Left ventricle myocardium inferior (tissue), 1 donor: ENCODE measurements around the gene PPIA. TPM values are rescaled to one million over a fixed set of nuclear protein-coding genes. Genes with fewer than 3 reads are reported as not detected.
A peak's percentile ranks its signal among the peaks of the same experiment; 100 is the strongest.

Experiments
- DNase-seq: peaks from one replicate; pipeline ENCODE4 v3.0.0-alpha.2; 2020
- H3K27ac ChIP-seq: fragments of 200-600 bp; replicated peaks from 2 replicates; pipeline ENCODE4 v1.8.0; 2021
- H3K27me3 ChIP-seq: fragments of 200-600 bp; 2 replicates; pipeline ENCODE4 v1.8.0; 2021; ENCODE audit warnings: low read depth
- H3K36me3 ChIP-seq: fragments of 200-600 bp; 2 replicates; pipeline ENCODE4 v1.8.0; 2021
- H3K4me1 ChIP-seq: fragments of 200-600 bp; 2 replicates; pipeline ENCODE4 v1.8.0; 2021
- H3K4me3 ChIP-seq: fragments of 200-600 bp; 2 replicates; pipeline ENCODE4 v1.8.0; 2021; ENCODE audit warnings: mild to moderate bottlenecking, moderate library complexity
- H3K9me3 ChIP-seq: fragments of 200-600 bp; replicated peaks from 2 replicates; pipeline ENCODE4 v1.8.0; 2021
- CTCF ChIP-seq: fragments of 200-600 bp; IDR thresholded peaks from 2 replicates; pipeline ENCODE4 v1.8.0; 2021; ENCODE audit warnings: antibody characterized with exemption, mild to moderate bottlenecking, borderline replicate concordance
- intact Hi-C: fragments of 100-400 bp; cut with micrococcal nuclease; formaldehyde crosslinking; loops from one replicate; pipeline ENCODE4 v1.11.0; 2022
- total RNA-seq: library from RNA; stranded (reverse); fragmentation: NEBNext Ultra II Directional; extraction: Animal tissue kit (Norgen Biotek cat#: 25700); gene quantifications from one replicate; pipeline ENCODE4 v1.2.1, GENCODE V29; 2021
- donor health status: DM: no; HTN: yes; CAD: no; lungs with severe emphysema.

The PPIA gene
- total RNA-seq, 1 donor from 2014 or later = 470 TPM

- Histone ChIP-seq H3K27me3 (no peaks in the 10 kb centered on the region), H3K36me3 (peaks cover 98% of the 10 kb centered on the region), H3K4me3 (no peak overlapping the region), H3K27ac (peak overlapping the region; percentile 48), H3K9me3 (no peaks in the 10 kb centered on the region), H3K4me1 (peaks cover 26% of the 10 kb centered on the region)
- peak; percentile 73 for DNase-seq
- TF ChIP-seq CTCF = no peak
- intact Hi-C loops = no loop called here
Measured at GRCh38 chr7:44761207-44762161, 35.0 kb upstream of the PPIA start.

GRCh38 chr7:44762300-44762699, 34.2 kb upstream of the PPIA start:
- DNase-seq = no peak
- TF ChIP-seq CTCF = no peak
- H3K27ac ChIP-seq = peak overlapping the region; percentile 48

GRCh38 chr7:44762726-44763522, 33.6 kb upstream of the PPIA start:
- H3K36me3 ChIP-seq = peaks cover 98% of the 10 kb centered on the region
- TF ChIP-seq CTCF = no peak
- H3K4me3 ChIP-seq = no peak overlapping the region
- H3K9me3 ChIP-seq = no peaks in the 10 kb centered on the region
- intact Hi-C loops = no loop called here
- H3K27me3 ChIP-seq = no peaks in the 10 kb centered on the region
- peak overlapping the region; percentile 48 for H3K27ac ChIP-seq
- H3K4me1 ChIP-seq = peaks cover 22% of the 10 kb centered on the region
- no peak for DNase-seq

More at GRCh38 chr7:44762300-44762699, 34.2 kb upstream of the PPIA start:
- Histone ChIP-seq H3K27me3 (no peaks in the 10 kb centered on the region), H3K36me3 (peaks cover 97% of the 10 kb centered on the region), H3K4me1 (peaks cover 22% of the 10 kb centered on the region), H3K9me3 (no peaks in the 10 kb centered on the region), H3K4me3 (no peak overlapping the region)
- intact Hi-C loops = no loop called here

DNA sequence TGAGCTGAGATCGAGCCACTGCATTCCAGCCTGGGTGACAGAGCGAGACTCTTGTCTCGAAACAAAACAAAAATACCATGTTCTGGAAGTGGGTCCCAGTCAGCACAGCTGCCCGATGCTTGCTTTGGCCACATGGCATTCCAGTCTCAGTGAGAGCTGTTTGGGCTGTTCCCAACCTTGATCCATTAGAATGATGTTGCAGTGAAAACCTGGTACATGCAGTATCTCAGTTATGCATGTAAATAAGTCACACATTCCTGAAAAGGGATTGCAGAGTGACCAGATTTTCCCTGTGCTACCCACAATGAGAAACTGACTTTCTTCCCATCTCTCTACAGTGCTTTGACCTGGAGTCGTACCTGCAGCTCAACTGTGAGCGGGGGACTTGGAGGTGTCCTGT, 32.4 kb upstream of the PPIA start:
- intact Hi-C loops = no loop called here
- H3K27ac ChIP-seq = no peak overlapping the region
- H3K9me3 ChIP-seq = no peaks in the 10 kb centered on the region
- peaks cover 86% of the 10 kb centered on the region for H3K36me3 ChIP-seq
- TF ChIP-seq CTCF = no peak
- no peak overlapping the region for H3K4me3 ChIP-seq
- peaks cover 31% of the 10 kb centered on the region for H3K4me1 ChIP-seq
- DNase-seq = no peak
- H3K27me3 ChIP-seq = no peaks in the 10 kb centered on the region

DNA sequence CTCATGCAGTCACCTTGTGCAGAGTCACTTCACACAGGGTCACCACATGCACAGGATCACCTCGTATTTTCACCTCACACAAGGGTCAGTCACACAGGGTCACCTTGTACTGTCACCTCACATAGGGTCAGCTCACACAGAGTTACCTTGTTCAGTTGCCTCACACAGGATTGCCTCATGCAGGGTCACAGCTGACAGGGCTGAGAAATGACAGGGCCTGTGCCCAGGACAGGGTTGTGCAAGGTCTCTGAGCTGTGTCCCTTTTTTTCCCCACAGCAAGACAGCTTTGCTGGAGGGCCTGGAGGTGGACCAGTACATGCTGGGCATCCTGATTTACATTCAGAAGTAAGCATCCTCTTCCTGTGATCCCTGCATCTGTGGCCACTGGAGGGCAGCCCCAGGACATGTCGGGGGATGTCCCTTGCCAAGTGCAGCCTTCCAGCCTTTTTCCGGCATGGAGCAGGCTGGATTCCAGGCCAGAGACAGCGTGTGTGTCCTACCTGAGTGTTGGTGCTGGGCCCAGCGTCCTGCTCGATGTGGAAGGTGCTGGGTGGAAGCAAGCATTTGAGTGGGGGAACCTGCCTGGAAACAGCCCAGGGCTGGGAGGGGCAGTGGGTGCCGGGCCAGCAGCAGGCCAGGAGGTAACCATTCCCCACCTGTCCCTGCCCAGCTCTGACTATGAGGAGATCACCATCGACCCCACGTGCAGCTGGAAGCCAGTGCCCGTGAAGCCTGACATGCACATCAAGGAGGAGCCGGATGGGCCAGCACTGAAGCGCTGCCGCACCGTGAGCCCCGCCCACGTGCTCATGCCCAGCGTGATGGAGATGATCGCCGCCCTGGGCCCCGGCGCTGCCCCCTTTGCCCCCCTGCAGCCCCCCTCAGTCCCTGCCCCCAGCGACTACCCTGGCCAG, 31.6 kb upstream of the PPIA start:
- Histone ChIP-seq H3K36me3 (peaks cover 78% of the 10 kb centered on the region), H3K4me1 (peaks cover 40% of the 10 kb centered on the region), H3K27ac (no peak overlapping the region), H3K9me3 (no peaks in the 10 kb centered on the region), H3K4me3 (no peak overlapping the region), H3K27me3 (no peaks in the 10 kb centered on the region)
- intact Hi-C loops = no loop called here
- DNase-seq = no peak
- no peak for TF ChIP-seq CTCF
